SU-DHL-6 (cell line): Measurements from ENCODE around the gene SRP68.

Source experiments
- H2AFZ ChIP-seq: fragments of 200-600 bp; sonication (generic); 2 replicates; pipeline ENCODE4 v1.6.1; 2014; ENCODE audit warnings: low read depth, mild to moderate bottlenecking, moderate library complexity, mixed read lengths, antibody characterized with exemption, low read length; ENCODE audit not compliant: severe bottlenecking
- H3F3A ChIP-seq: fragments of 200-600 bp; shearing (Covaris generic); 2 replicates; pipeline ENCODE4 v1.6.0; 2016; ENCODE audit warnings: antibody characterized with exemption, mild to moderate bottlenecking; ENCODE audit not compliant: insufficient read depth
- H3K27ac ChIP-seq: fragments of 200-600 bp; sonication (generic); 2 replicates; pipeline ENCODE4 v1.5.1; 2016; ENCODE audit warnings: low read depth, mild to moderate bottlenecking, low read length, moderate library complexity, mixed read lengths
- H3K27me3 ChIP-seq: fragments of 200-600 bp; sonication (generic), shearing (Covaris generic); 2 replicates; pipeline ENCODE4 v1.6.0; 2014; ENCODE audit warnings: mild to moderate bottlenecking, low read length
- H3K36me3 ChIP-seq: fragments of 200-600 bp; sonication (generic); 2 replicates; pipeline ENCODE4 v1.6.1; 2014; ENCODE audit warnings: mild to moderate bottlenecking, low read length, mixed read lengths
- H3K4me2 ChIP-seq: fragments of 300-600, 200-600 bp; shearing (Covaris generic), sonication (generic); 2 replicates; pipeline ENCODE4 v1.6.0; 2014; ENCODE audit warnings: low read length, low read depth, mild to moderate bottlenecking; ENCODE audit not compliant: poor library complexity, severe bottlenecking
- H3K4me3 ChIP-seq: fragments of 200-600 bp; sonication (generic); 2 replicates; pipeline ENCODE4 v1.5.1; 2014; ENCODE audit warnings: antibody characterized with exemption, low read length, mild to moderate bottlenecking, mixed read lengths; ENCODE audit not compliant: insufficient read depth, poor library complexity, severe bottlenecking
- H3K79me2 ChIP-seq: fragments of 200-600 bp; sonication (generic); 2 replicates; pipeline ENCODE4 v1.6.1; 2014; ENCODE audit warnings: mild to moderate bottlenecking, low read length, moderate library complexity; ENCODE audit not compliant: insufficient read depth
- H3K9ac ChIP-seq: fragments of 200-600 bp; sonication (generic); 2 replicates; pipeline ENCODE4 v1.7.0; 2014; ENCODE audit warnings: mild to moderate bottlenecking, low read length
- H3K9me2 ChIP-seq: fragments of 200-600 bp; sonication (generic); replicated peaks from 2 replicates; pipeline ENCODE4 v1.6.1; 2014; ENCODE audit warnings: low read length; ENCODE audit not compliant: insufficient read depth
- H3K9me3 ChIP-seq: fragments of 200-600 bp; sonication (generic); 2 replicates; pipeline ENCODE4 v1.6.1; 2014; ENCODE audit warnings: low read length, mixed read lengths; ENCODE audit not compliant: insufficient read depth
- H4K20me1 ChIP-seq: fragments of 200-600 bp; sonication (generic); 2 replicates; pipeline ENCODE4 v1.6.1; 2014; ENCODE audit warnings: low read depth, mild to moderate bottlenecking, antibody characterized with exemption, low read length, moderate library complexity, mixed read lengths
- CTCF ChIP-seq: fragments of 200-600 bp; sonication (generic); IDR thresholded peaks from one replicate; pipeline ENCODE4 v1.5.1; 2017; ENCODE audit warnings: antibody characterized with exemption, mild to moderate bottlenecking, low read length, moderate library complexity; ENCODE audit not compliant: insufficient read depth, poor library complexity, severe bottlenecking
- EZH2phosphoT487 ChIP-seq: fragments of 200-600 bp; sonication (generic), shearing (Covaris generic); conservative IDR thresholded peaks from 2 replicates; pipeline ENCODE4 v1.6.1; 2018; ENCODE audit warnings: mild to moderate bottlenecking, antibody characterized with exemption, low read length, moderate library complexity, mixed read lengths

SRP68 gene

GRCh38 chr17:76013377-76013932 is 58.9 kb downstream of the SRP68 start:
- Histone ChIP-seq H2AFZ (no peak overlapping the region), H3K36me3 (no peaks in the 10 kb centered on the region), H3K27ac (no peak overlapping the region), H3K9ac (no peak overlapping the region), H3K27me3 (no peaks in the 10 kb centered on the region), H3K79me2 (no peaks in the 10 kb centered on the region), H3F3A (no peaks in the 10 kb centered on the region), H3K4me3 (no peak overlapping the region), H3K9me3 (no peaks in the 10 kb centered on the region), H4K20me1 (no peaks in the 10 kb centered on the region), H3K4me2 (no peak overlapping the region), H3K9me2 (no peaks in the 10 kb centered on the region)
- no peak for TF ChIP-seq EZH2phosphoT487
- TF ChIP-seq CTCF = no peak

GRCh38 chr17:76011951-76012350 is 60.4 kb downstream of the SRP68 start:
- Histone ChIP-seq H3K27ac (no peak overlapping the region), H3K9me3 (no peaks in the 10 kb centered on the region), H4K20me1 (no peaks in the 10 kb centered on the region), H3K9ac (no peak overlapping the region), H3F3A (no peaks in the 10 kb centered on the region), H3K4me3 (no peak overlapping the region), H3K79me2 (no peaks in the 10 kb centered on the region), H3K36me3 (no peaks in the 10 kb centered on the region), H3K9me2 (no peaks in the 10 kb centered on the region), H3K27me3 (no peaks in the 10 kb centered on the region), H2AFZ (no peak overlapping the region), H3K4me2 (no peak overlapping the region)
- TF ChIP-seq EZH2phosphoT487 = no peak
- TF ChIP-seq CTCF = no peak

GRCh38 chr17:76009969-76010661 is 62.2 kb downstream of the SRP68 start:
- H3K36me3 ChIP-seq = no peaks in the 10 kb centered on the region
- H3K27ac ChIP-seq = no peak overlapping the region
- H3F3A ChIP-seq = no peaks in the 10 kb centered on the region
- TF ChIP-seq EZH2phosphoT487 = no peak
- TF ChIP-seq CTCF = no peak
- no peaks in the 10 kb centered on the region for H3K9me2 ChIP-seq
- H2AFZ ChIP-seq = no peak overlapping the region
- no peaks in the 10 kb centered on the region for H3K27me3 ChIP-seq
- H3K4me3 ChIP-seq = no peak overlapping the region
- H3K9ac ChIP-seq = no peak overlapping the region
- H3K79me2 ChIP-seq = no peaks in the 10 kb centered on the region
- no peaks in the 10 kb centered on the region for H4K20me1 ChIP-seq
- no peak overlapping the region for H3K4me2 ChIP-seq
- no peaks in the 10 kb centered on the region for H3K9me3 ChIP-seq
